Stimulated activated CD4-positive, alpha-beta T cell treated with anti-CD3 and anti-CD28 coated beads, Interleukin-2, amount 100 ng/mL, for 48 hours (primary cell): ENCODE data around the gene FASTKD3.

Experiments
- DNase-seq, 2 donors: peaks; one replicate each; pipeline ENCODE4 v3.0.0-alpha.2; 2020

FASTKD3 gene

GRCh38 chr5:7848296-7848695, 20.5 kb downstream of the FASTKD3 start:
- DNase-seq: no peak

- no peak for DNase-seq
These were observed 22.5 kb downstream of the FASTKD3 start for GRCh38 chr5:7846327-7846726.

- no peak for DNase-seq
These were observed 23.3 kb downstream of the FASTKD3 start for GRCh38 chr5:7845557-7845956.

GRCh38 chr5:7844901-7845300, 23.9 kb downstream of the FASTKD3 start:
- no peak for DNase-seq

- DNase-seq: no peak
These were observed 26.3 kb downstream of the FASTKD3 start for GRCh38 chr5:7842531-7842930.

GRCh38 chr5:7837403-7837802, 31.4 kb downstream of the FASTKD3 start:
- DNase-seq: no peak

- no peak for DNase-seq
These were observed 33.8 kb downstream of the FASTKD3 start for GRCh38 chr5:7834982-7835381.

- DNase-seq: no peak
These were observed 40.6 kb downstream of the FASTKD3 start for GRCh38 chr5:7828269-7828668.

GRCh38 chr5:7827610-7828009, 41.2 kb downstream of the FASTKD3 start:
- no peak for DNase-seq

- DNase-seq: no peak
These were observed 43.2 kb downstream of the FASTKD3 start for GRCh38 chr5:7825630-7826029.

GRCh38 chr5:7824995-7825394, 43.8 kb downstream of the FASTKD3 start:
- no peak for DNase-seq

- no peak for DNase-seq
These were observed 45.2 kb downstream of the FASTKD3 start for GRCh38 chr5:7823594-7823993.

GRCh38 chr5:7822449-7822848, 46.4 kb downstream of the FASTKD3 start:
- DNase-seq: no peak

GRCh38 chr5:7816535-7816901, 52.3 kb downstream of the FASTKD3 start:
- DNase-seq: no peak

- DNase-seq: peak; percentile 61 to 67
These were observed 52.8 kb downstream of the FASTKD3 start for GRCh38 chr5:7815892-7816534.

- DNase-seq: no peak
These were observed 54.0 kb downstream of the FASTKD3 start for GRCh38 chr5:7814816-7815215.

- no peak for DNase-seq
These were observed 55.3 kb downstream of the FASTKD3 start for GRCh38 chr5:7813576-7813975.

GRCh38 chr5:7813007-7813406, 55.8 kb downstream of the FASTKD3 start:
- DNase-seq: no peak

GRCh38 chr5:7811715-7812114, 57.1 kb downstream of the FASTKD3 start:
- no peak for DNase-seq
